ENCODE results near the gene HEPN1.

Gene HEPN1

DNA sequence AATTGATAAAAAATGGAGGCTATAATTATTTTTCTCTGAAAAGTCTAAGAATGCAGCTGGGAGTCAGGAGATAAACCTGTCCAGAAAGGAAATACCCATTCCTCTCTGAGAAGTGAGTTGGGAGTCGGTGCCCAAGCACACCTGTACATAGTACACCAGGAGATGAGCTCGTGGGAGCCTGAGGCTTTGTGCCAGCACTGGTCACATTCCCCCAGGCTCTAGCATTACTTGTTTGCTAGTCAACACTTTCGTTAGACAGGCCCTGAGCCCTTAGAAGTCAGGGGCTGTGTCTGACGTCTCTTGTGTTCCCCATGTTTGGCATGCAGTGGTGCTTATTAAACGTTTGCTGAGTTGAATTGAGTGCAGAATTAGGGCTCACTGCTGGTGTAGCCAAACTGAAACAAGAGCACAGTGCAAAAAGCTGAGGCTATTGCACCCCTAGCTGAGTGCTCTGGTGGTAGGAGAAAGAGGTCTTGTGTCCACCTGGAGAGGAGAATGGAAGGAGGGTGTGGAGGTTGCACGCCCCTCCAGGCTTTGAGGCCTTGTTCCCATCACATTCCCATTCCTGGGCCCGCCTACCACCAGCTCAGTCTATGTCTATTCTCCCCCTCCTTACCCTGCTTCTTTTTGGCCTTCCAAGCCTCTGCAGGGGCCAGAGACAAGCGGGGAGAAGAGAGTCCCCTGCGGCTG is 28.2 kb upstream of the HEPN1 start:
- Histone ChIP-seq H4K20me1 (ENCODE audit: control insufficient read depth, insufficient read depth, low read depth, low read length) (no peaks in the 10 kb centered on the region), H3K36me3 (ENCODE audit: control insufficient read depth, low read length) (no peaks in the 10 kb centered on the region), H3K27me3 (ENCODE audit: control insufficient read depth, low read length) (peaks cover 6% of the 10 kb centered on the region; the same call in 1 of the 2 replicates), H3K27ac (ENCODE audit: low read depth, low read length) (no peak overlapping the region), H3K9me3 (ENCODE audit: control insufficient read depth, insufficient read depth, low read length) (no peaks in the 10 kb centered on the region), H3K9me2 (replicated peaks; ENCODE audit: control insufficient read depth, low read length) (no peaks in the 10 kb centered on the region), H3F3A (ENCODE audit: control insufficient read depth, insufficient read depth) (no peaks in the 10 kb centered on the region), H3K4me3 (ENCODE audit: low read length) (no peak overlapping the region), H3K4me1 (ENCODE audit: control insufficient read depth, low read length) (no peaks in the 10 kb centered on the region), H3K4me2 (ENCODE audit: low read length) (no peak overlapping the region), H3K79me2 (ENCODE audit: control insufficient read depth, low read length) (no peaks in the 10 kb centered on the region)
- TF ChIP-seq EZH2phosphoT487 (IDR thresholded peaks at IDR 0.05; ENCODE audit: borderline replicate concordance, low read length), result no peak
- TF ChIP-seq, protein P1, sequence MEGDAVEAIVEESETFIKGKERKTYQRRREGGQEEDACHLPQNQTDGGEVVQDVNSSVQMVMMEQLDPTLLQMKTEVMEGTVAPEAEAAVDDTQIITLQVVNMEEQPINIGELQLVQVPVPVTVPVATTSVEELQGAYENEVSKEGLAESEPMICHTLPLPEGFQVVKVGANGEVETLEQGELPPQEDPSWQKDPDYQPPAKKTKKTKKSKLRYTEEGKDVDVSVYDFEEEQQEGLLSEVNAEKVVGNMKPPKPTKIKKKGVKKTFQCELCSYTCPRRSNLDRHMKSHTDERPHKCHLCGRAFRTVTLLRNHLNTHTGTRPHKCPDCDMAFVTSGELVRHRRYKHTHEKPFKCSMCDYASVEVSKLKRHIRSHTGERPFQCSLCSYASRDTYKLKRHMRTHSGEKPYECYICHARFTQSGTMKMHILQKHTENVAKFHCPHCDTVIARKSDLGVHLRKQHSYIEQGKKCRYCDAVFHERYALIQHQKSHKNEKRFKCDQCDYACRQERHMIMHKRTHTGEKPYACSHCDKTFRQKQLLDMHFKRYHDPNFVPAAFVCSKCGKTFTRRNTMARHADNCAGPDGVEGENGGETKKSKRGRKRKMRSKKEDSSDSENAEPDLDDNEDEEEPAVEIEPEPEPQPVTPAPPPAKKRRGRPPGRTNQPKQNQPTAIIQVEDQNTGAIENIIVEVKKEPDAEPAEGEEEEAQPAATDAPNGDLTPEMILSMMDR (IDR thresholded peaks at IDR 0.05; ENCODE audit: low read depth, low read length, poor library complexity, severe bottlenecking), result no peak

DNA sequence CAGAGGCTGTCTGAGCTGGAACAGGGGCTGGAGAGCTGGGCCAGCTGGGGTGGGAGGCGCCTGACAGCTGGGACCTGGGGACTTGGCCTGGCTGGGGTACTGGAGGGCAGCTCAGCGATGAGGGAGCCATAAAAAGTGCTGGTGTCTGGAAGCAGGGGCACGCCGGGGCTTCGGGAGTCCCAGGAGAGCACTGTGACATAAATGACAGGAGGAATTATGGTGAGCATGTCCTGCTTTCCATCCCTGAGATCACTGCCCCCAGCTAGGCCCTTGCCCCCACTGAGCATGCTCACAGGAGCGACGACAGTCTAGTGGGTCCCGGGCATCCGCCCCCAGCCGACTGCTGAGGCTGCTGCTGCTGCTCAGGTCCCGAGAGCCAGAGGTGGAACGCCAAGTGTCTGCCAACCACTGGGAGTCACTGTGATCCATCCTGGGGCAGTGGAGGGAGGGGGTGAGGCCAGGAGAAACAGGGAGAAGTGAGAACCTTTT is 27.6 kb upstream of the HEPN1 start:
- Histone ChIP-seq H3K4me2 (ENCODE audit: low read length) (no peak overlapping the region), H3K27me3 (ENCODE audit: control insufficient read depth, low read length) (peaks cover 6% of the 10 kb centered on the region; the same call in 1 of the 2 replicates), H3K79me2 (ENCODE audit: control insufficient read depth, low read length) (no peaks in the 10 kb centered on the region), H4K20me1 (ENCODE audit: control insufficient read depth, insufficient read depth, low read depth, low read length) (no peaks in the 10 kb centered on the region), H3K4me1 (ENCODE audit: control insufficient read depth, low read length) (no peaks in the 10 kb centered on the region), H3F3A (ENCODE audit: control insufficient read depth, insufficient read depth) (no peaks in the 10 kb centered on the region), H3K4me3 (ENCODE audit: low read length) (no peak overlapping the region), H3K27ac (ENCODE audit: low read depth, low read length) (no peak overlapping the region), H3K9me3 (ENCODE audit: control insufficient read depth, insufficient read depth, low read length) (no peaks in the 10 kb centered on the region), H3K36me3 (ENCODE audit: control insufficient read depth, low read length) (no peaks in the 10 kb centered on the region), H3K9me2 (replicated peaks; ENCODE audit: control insufficient read depth, low read length) (no peaks in the 10 kb centered on the region)
- TF ChIP-seq EZH2phosphoT487 (IDR thresholded peaks at IDR 0.05; ENCODE audit: borderline replicate concordance, low read length), result no peak
- TF ChIP-seq, protein P1 (IDR thresholded peaks at IDR 0.05; ENCODE audit: low read depth, low read length, poor library complexity, severe bottlenecking), result no peak

DNA sequence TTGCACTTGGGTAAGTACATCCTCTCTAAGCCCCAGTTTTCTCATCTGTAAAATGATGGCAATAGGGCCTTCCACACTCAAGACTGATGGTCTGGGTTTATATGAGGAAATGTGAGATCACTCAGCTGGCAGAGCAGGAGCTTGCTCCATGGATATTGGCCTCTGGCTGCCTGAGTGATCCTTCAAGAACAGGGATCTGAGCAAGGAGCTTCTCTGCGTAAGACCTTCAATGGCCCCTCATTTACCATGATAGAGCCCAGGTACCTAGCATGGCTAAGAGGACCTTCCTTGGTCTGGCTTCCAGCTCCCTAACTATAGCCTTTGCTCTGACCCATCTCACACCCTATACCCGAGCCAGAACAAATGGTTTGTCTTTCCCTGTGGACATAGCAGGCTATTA is 26.9 kb upstream of the HEPN1 start:
- no peaks in the 10 kb centered on the region for H4K20me1 ChIP-seq (ENCODE audit: control insufficient read depth, insufficient read depth, low read depth, low read length)
- H3K4me1 ChIP-seq (ENCODE audit: control insufficient read depth, low read length), result no peaks in the 10 kb centered on the region
- H3K27ac ChIP-seq (ENCODE audit: low read depth, low read length), result no peak overlapping the region
- no peak overlapping the region for H3K4me2 ChIP-seq (ENCODE audit: low read length)
- no peaks in the 10 kb centered on the region for H3K36me3 ChIP-seq (ENCODE audit: control insufficient read depth, low read length)
- no peak overlapping the region for H3K4me3 ChIP-seq (ENCODE audit: low read length)
- TF ChIP-seq, protein P1 (IDR thresholded peaks at IDR 0.05; ENCODE audit: low read depth, low read length, poor library complexity, severe bottlenecking), result no peak
- TF ChIP-seq EZH2phosphoT487 (IDR thresholded peaks at IDR 0.05; ENCODE audit: borderline replicate concordance, low read length), result no peak
- H3K9me3 ChIP-seq (ENCODE audit: control insufficient read depth, insufficient read depth, low read length), result no peaks in the 10 kb centered on the region
- H3K79me2 ChIP-seq (ENCODE audit: control insufficient read depth, low read length), result no peaks in the 10 kb centered on the region
- peaks cover 6% of the 10 kb centered on the region; the same call in 1 of the 2 replicates for H3K27me3 ChIP-seq (ENCODE audit: control insufficient read depth, low read length)
- H3K9me2 ChIP-seq (replicated peaks; ENCODE audit: control insufficient read depth, low read length), result no peaks in the 10 kb centered on the region
- no peaks in the 10 kb centered on the region for H3F3A ChIP-seq (ENCODE audit: control insufficient read depth, insufficient read depth)

Measured in DOHH2 (cell line).